Activated CD8-positive, alpha-beta T cell treated with anti-CD3 and anti-CD28 coated beads, Interleukin-2, amount 10 ng/mL, durations not matched to agents 7 days and 5 days (primary cell): Measurements from ENCODE around the gene ACSL1. TPM values are rescaled to one million over a fixed set of nuclear protein-coding genes. Genes with fewer than 3 reads are reported as not detected.

Experiments used
- ATAC-seq: fragments of 150-1000 bp; cut with Tn5 transposase; one replicate; pipeline ENCODE4 v1.10.0; 2021; ENCODE audit warnings: moderate library complexity
- CTCF ChIA-PET: fragments of 350-600 bp; sonication (Branson Sonifier 250); formaldehyde crosslinking; loops from one replicate; lab custom pipeline; 2021; ENCODE audit warnings: antibody characterized with exemption; lab: Charles Lee
- POLR2A ChIA-PET: fragments of 350-600 bp; sonication (Branson Sonifier 250); formaldehyde crosslinking; loops from one replicate; lab custom pipeline; 2021; ENCODE audit warnings: antibody characterized with exemption; lab: Charles Lee
- DNase-seq: peaks from one replicate; pipeline ENCODE4 v3.0.0-alpha.2; 2020
- H3K27ac Mint-ChIP-seq: one replicate; pipeline ENCODE4 v1.8.0; 2021; ENCODE audit warnings: mild to moderate bottlenecking, mixed read lengths
- H3K27me3 Mint-ChIP-seq: one replicate; pipeline ENCODE4 v1.8.0; 2021; ENCODE audit warnings: low read depth, mixed read lengths
- H3K36me3 Mint-ChIP-seq: one replicate; pipeline ENCODE4 v1.8.0; 2021; ENCODE audit warnings: low read depth, mixed read lengths
- H3K4me1 Mint-ChIP-seq: one replicate; pipeline ENCODE4 v1.8.0; 2021; ENCODE audit warnings: low read depth, mixed read lengths
- H3K4me3 Mint-ChIP-seq: one replicate; pipeline ENCODE4 v1.8.0; 2021; ENCODE audit warnings: mild to moderate bottlenecking, mixed read lengths
- H3K9me3 Mint-ChIP-seq: one replicate; pipeline ENCODE4 v1.8.0; 2022; ENCODE audit warnings: mixed read lengths; ENCODE audit not compliant: insufficient read depth
- total RNA-seq, 2 experiments: library from RNA; stranded (reverse); gene quantifications; one replicate each; pipeline ENCODE4 v1.2.3, GENCODE V29; 2021

Gene ACSL1
- total RNA-seq, 2 experiments from 2014 or later, result 7.5 to 8.7 TPM

DNA sequence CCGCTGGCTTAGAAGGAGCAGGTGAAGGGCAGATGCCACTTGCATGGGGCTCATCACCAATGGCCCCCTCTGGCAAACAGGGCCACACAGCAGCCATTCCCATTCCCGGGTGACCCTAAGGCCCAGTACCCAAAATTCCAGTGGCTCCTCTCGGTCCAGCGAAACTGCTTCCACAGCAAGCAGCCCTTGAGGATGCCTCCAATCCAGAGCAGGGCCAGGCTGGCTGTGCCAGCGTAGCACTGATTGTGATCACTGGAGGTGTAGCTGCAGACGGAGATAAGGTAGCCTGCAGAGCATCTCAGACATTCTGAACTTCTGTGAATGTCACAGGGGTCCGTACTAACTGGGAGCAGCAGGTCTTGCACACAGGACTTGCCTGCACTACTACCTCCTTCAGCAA lies 27.3 kb downstream of the ACSL1 start:
- ChIA-PET POLR2A (no interaction called here), CTCF (no interaction called here)
- ATAC-seq, result no peak
- Mint-ChIP-seq H3K36me3 (peaks cover 5% of the 10 kb centered on the region), H3K4me3 (no peak overlapping the region), H3K27me3 (peaks cover 7% of the 10 kb centered on the region), H3K4me1 (peaks cover 17% of the 10 kb centered on the region), H3K9me3 (no peaks in the 10 kb centered on the region), H3K27ac (no peak overlapping the region)
- DNase-seq, result no peak

- H3K36me3 Mint-ChIP-seq, result peaks cover 5% of the 10 kb centered on the region
- ChIA-PET POLR2A (no interaction called here), CTCF (interaction anchor here (1.4 kb wide), 1 partner anchor 50 kb away, joined by 3 read pairs; no protein-coding TSS in a partner anchor)
- peaks cover 33% of the 10 kb centered on the region for H3K4me1 Mint-ChIP-seq
- no peak for ATAC-seq
- H3K27ac Mint-ChIP-seq, result no peak overlapping the region
- H3K9me3 Mint-ChIP-seq, result no peaks in the 10 kb centered on the region
- no peak overlapping the region for H3K4me3 Mint-ChIP-seq
- H3K27me3 Mint-ChIP-seq, result peaks cover 7% of the 10 kb centered on the region
- DNase-seq, result no peak
Observed at GRCh38 chr4:184796906-184797305, 28.9 kb downstream of the ACSL1 start.

- Mint-ChIP-seq H3K27ac (no peak overlapping the region), H3K27me3 (peaks cover 7% of the 10 kb centered on the region), H3K4me3 (no peak overlapping the region), H3K36me3 (peaks cover 5% of the 10 kb centered on the region), H3K4me1 (peaks cover 46% of the 10 kb centered on the region), H3K9me3 (no peaks in the 10 kb centered on the region)
- CTCF ChIA-PET, result interaction anchor here (1.4 kb wide), 1 partner anchor 48 kb away, joined by 3 read pairs; no protein-coding TSS in a partner anchor
- POLR2A ChIA-PET, result no interaction called here
- no peak for DNase-seq
- no peak for ATAC-seq
Observed at GRCh38 chr4:184795214-184795844, 30.4 kb downstream of the ACSL1 start.

DNA sequence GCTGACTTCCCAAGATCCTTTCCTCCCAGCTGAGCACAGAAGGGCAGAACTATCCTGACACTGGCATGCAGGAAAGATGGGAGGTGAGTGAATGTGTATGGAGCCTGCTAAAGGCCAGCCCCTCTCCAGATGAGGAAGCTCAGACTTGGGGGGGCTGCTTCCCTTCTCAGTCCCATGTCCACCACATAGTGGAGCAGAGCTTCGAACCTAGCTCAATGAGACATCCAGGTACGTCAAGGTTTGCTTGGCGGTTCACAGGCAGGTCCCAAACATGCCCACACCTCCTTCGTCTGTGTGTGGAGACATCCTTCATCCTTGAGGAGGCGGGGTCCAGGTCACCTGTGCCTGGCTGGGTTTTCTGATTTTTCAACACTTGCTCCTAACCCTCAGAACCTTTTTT lies 31.3 kb downstream of the ACSL1 start:
- Mint-ChIP-seq H3K27me3 (peaks cover 7% of the 10 kb centered on the region), H3K9me3 (no peaks in the 10 kb centered on the region), H3K27ac (no peak overlapping the region), H3K4me1 (peaks cover 46% of the 10 kb centered on the region), H3K4me3 (no peak overlapping the region), H3K36me3 (peaks cover 5% of the 10 kb centered on the region)
- ATAC-seq, result no peak
- no peak for DNase-seq
- POLR2A ChIA-PET, result no interaction called here
- CTCF ChIA-PET, result no interaction called here

GRCh38 chr4:184793735-184794355 lies 31.9 kb downstream of the ACSL1 start:
- ChIA-PET POLR2A (interaction anchor here (1.3 kb wide), 1 partner anchor 31 kb away, joined by 4 read pairs; no protein-coding TSS in a partner anchor), CTCF (no interaction called here)
- no peak overlapping the region for H3K27ac Mint-ChIP-seq
- no peaks in the 10 kb centered on the region for H3K9me3 Mint-ChIP-seq
- ATAC-seq, result no peak
- no peak overlapping the region for H3K4me3 Mint-ChIP-seq
- H3K27me3 Mint-ChIP-seq, result peaks cover 7% of the 10 kb centered on the region
- H3K36me3 Mint-ChIP-seq, result peaks cover 5% of the 10 kb centered on the region
- no peak for DNase-seq
- peaks cover 46% of the 10 kb centered on the region for H3K4me1 Mint-ChIP-seq

- peaks cover 7% of the 10 kb centered on the region for H3K27me3 Mint-ChIP-seq
- CTCF ChIA-PET, result interaction anchor here (1.6 to 1.7 kb wide), 2 partner anchors 9 to 28 kb away, joined by 4 read pairs; no protein-coding TSS in a partner anchor
- no peak overlapping the region for H3K27ac Mint-ChIP-seq
- DNase-seq (peak; percentile 41), ATAC-seq (peak; percentile 84)
- H3K36me3 Mint-ChIP-seq, result peaks cover 5% of the 10 kb centered on the region
- POLR2A ChIA-PET, result interaction anchor here (1.3 kb wide), 1 partner anchor 32 kb away, joined by 4 read pairs; no protein-coding TSS in a partner anchor
- no peak overlapping the region for H3K4me3 Mint-ChIP-seq
- no peaks in the 10 kb centered on the region for H3K9me3 Mint-ChIP-seq
- H3K4me1 Mint-ChIP-seq, result peaks cover 44% of the 10 kb centered on the region
Observed at GRCh38 chr4:184792950-184793555, 32.7 kb downstream of the ACSL1 start.

DNA sequence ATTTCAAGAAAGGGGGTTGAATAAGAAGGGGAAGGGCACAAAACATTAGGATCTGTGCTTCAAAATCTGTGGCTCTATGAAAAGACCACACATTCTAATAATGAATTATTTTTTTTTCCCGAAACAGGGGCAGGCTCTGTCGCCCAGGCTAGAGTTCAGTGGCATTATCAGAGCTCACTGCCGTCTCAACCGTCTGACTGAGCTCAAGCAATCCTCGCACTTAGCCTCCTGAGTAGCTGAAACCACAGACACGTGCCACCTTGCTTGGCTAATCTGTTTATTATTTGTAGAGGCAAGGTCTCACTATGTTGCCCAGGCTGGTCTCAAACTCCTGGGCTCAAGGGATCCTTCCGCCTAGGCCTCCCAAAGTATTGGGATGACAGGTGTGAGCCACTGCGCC lies 33.4 kb downstream of the ACSL1 start:
- Mint-ChIP-seq H3K4me1 (peaks cover 37% of the 10 kb centered on the region), H3K27me3 (peaks cover 7% of the 10 kb centered on the region), H3K9me3 (no peaks in the 10 kb centered on the region), H3K4me3 (no peak overlapping the region), H3K36me3 (peaks cover 5% of the 10 kb centered on the region), H3K27ac (no peak overlapping the region)
- ChIA-PET POLR2A (interaction anchor here (1.3 kb wide), 1 partner anchor 32 kb away, joined by 4 read pairs; no protein-coding TSS in a partner anchor), CTCF (interaction anchor here (1.0 to 1.7 kb wide), 3 partner anchors 9 to 47 kb away, joined by 3 to 4 read pairs (median 4); no protein-coding TSS in a partner anchor)
- ATAC-seq (no peak), DNase-seq (no peak)

- CTCF ChIA-PET, result no interaction called here
- Mint-ChIP-seq H3K36me3 (peaks cover 10% of the 10 kb centered on the region), H3K27me3 (peaks cover 7% of the 10 kb centered on the region), H3K27ac (no peak overlapping the region), H3K9me3 (no peaks in the 10 kb centered on the region), H3K4me1 (peaks cover 35% of the 10 kb centered on the region), H3K4me3 (no peak overlapping the region)
- POLR2A ChIA-PET, result no interaction called here
- no peak for ATAC-seq
- no peak for DNase-seq
Observed at GRCh38 chr4:184790826-184791225, 34.9 kb downstream of the ACSL1 start.

DNA sequence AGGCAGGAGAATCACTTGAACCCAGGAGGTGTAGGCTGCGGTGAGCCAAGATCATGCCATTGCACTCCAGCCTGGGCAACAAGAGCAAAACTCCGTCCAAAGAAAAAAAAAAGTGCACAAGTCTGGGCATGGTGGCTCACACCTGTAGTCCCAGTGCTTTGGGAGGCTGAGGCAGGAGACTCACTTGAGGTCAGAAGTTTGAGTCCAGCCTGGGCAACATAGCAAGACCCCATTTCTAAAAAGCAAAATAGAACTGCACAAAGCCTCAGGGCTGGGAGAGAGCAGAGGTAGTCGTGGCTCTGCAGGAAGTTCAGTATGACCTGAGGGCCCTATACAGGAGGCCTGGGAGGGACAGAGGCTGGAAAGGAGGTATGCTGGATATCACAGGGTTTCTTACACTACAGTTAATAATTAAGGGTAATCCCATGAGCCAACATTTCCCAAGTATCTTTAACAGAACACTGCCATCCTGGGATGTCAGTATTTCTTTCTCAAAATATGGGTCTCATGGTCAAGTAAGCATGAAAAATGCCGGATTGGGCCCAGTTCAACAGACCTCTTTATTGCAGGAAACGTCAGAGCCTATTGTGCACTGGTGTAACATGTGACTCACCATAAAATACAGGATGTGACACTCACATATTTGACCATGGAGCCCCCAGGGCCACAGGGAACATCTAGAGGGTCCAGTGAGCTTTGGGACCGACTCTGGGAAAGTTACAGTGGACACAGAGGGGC lies 37.8 kb downstream of the ACSL1 start:
- no peak for ATAC-seq
- ChIA-PET CTCF (no interaction called here), POLR2A (no interaction called here)
- H3K4me3 Mint-ChIP-seq, result no peak overlapping the region
- no peaks in the 10 kb centered on the region for H3K27me3 Mint-ChIP-seq
- peaks cover 8% of the 10 kb centered on the region for H3K36me3 Mint-ChIP-seq
- H3K4me1 Mint-ChIP-seq, result peaks cover 32% of the 10 kb centered on the region
- H3K27ac Mint-ChIP-seq, result no peak overlapping the region
- DNase-seq, result no peak
- H3K9me3 Mint-ChIP-seq, result no peaks in the 10 kb centered on the region

- peaks cover 8% of the 10 kb centered on the region for H3K36me3 Mint-ChIP-seq
- H3K4me3 Mint-ChIP-seq, result no peak overlapping the region
- ChIA-PET CTCF (interaction anchor here (1.4 kb wide), 1 partner anchor 41 kb away, joined by 3 read pairs; no protein-coding TSS in a partner anchor), POLR2A (no interaction called here)
- ATAC-seq (no peak), DNase-seq (no peak)
- no peaks in the 10 kb centered on the region for H3K9me3 Mint-ChIP-seq
- no peaks in the 10 kb centered on the region for H3K27me3 Mint-ChIP-seq
- H3K27ac Mint-ChIP-seq, result no peak overlapping the region
- H3K4me1 Mint-ChIP-seq, result peaks cover 18% of the 10 kb centered on the region
Observed at GRCh38 chr4:184785813-184786212, 40.0 kb downstream of the ACSL1 start.

GRCh38 chr4:184784628-184785257 lies 41.0 kb downstream of the ACSL1 start:
- no peaks in the 10 kb centered on the region for H3K27me3 Mint-ChIP-seq
- H3K4me3 Mint-ChIP-seq, result no peak overlapping the region
- peaks cover 15% of the 10 kb centered on the region for H3K4me1 Mint-ChIP-seq
- ChIA-PET CTCF (interaction anchor here (1.4 kb wide), 1 partner anchor 39 kb away, joined by 3 read pairs; no protein-coding TSS in a partner anchor), POLR2A (no interaction called here)
- H3K27ac Mint-ChIP-seq, result no peak overlapping the region
- H3K36me3 Mint-ChIP-seq, result peaks cover 9% of the 10 kb centered on the region
- H3K9me3 Mint-ChIP-seq, result no peaks in the 10 kb centered on the region
- DNase-seq, result no peak
- ATAC-seq, result no peak
